OCI-LY7 (cell line): ENCODE measurements around the gene CALR3.

Experiments used
- CTCF ChIP-seq: fragments of 200-600 bp; sonication (generic); conservative IDR thresholded peaks from 2 replicates; pipeline ENCODE4 v1.5.1; 2014; ENCODE audit warnings: mild to moderate bottlenecking, antibody characterized with exemption, low read length, moderate library complexity, mixed read lengths
- EZH2phosphoT487 ChIP-seq: fragments of 200-600 bp; sonication (generic); IDR thresholded peaks from 2 replicates; pipeline ENCODE4 v1.6.1; 2018; ENCODE audit warnings: low read depth, borderline replicate concordance, mild to moderate bottlenecking, mixed run types, antibody characterized with exemption, low read length, moderate library complexity, mixed read lengths

GRCh38 chr19:16457195-16457953 lies 38.6 kb downstream of the CALR3 start:
- no peak for TF ChIP-seq EZH2phosphoT487
- TF ChIP-seq CTCF: no peak
